HG03108 (cell line): ENCODE results near the gene PIGH.
A peak's percentile ranks its signal among the peaks of the same experiment; 100 is the strongest.
"Not testable (repeated sequence)": the region's sequence is repeated elsewhere in the genome, so short reads cannot be mapped to it uniquely, and the experiment has no call there.

Experiments used
- ATAC-seq: cut with Tn5 transposase; IDR thresholded peaks from one replicate; pipeline ENCODE4 v1.9.1; 2021; ENCODE audit warnings: moderate library complexity; ENCODE audit not compliant: unreplicated experiment

PIGH gene, protein sequence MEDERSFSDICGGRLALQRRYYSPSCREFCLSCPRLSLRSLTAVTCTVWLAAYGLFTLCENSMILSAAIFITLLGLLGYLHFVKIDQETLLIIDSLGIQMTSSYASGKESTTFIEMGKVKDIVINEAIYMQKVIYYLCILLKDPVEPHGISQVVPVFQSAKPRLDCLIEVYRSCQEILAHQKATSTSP

DNA sequence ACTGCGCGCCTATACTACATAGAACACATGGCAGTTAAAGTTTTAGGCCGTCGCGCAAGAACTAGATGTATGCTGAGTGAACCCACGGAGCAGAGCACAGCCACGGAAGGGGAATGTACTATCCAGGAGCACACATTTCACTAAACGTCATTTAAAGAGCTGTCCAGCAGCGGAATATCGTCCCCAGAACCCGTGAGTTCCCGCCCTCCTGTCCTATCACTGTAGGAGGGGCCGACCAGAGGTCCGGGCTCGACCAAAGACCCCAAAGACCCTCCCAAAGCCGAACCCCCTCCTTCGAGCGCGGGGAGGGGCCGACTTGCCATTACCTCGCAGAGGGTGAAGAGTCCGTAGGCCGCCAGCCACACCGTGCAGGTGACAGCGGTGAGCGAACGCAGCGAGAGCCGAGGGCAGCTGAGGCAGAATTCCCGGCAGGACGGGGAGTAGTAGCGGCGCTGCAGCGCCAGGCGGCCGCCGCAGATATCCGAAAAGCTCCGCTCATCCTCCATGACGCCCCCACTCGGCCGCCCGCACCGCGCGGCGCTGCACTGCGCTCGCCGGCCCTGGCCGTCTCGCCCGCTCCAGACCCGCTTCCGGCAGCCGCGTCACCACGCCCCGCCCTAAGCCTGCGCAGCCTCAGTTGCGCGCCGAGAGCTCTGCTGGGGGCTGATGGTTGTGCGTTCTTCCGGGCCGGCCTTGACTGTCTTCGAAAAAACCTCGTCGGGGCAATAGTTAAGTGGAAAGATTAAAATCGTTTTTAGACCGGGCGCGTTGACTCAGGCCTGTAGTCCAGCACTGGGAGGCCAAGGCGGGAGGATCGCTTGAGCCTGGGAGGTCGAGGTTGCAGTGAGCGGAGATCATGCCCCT lies at the start of gene PIGH:
TSS of gene PIGH (minus strand) at position 571 of the 864 bp plus-strand sequence. CDS start at position 506, 65 bp downstream.
- peak; percentile 83 for ATAC-seq

- no peak for ATAC-seq
Measured at GRCh38 chr14:67646131-67646530, 46.1 kb upstream of the PIGH start.

- no peak for ATAC-seq
Measured at GRCh38 chr14:67645414-67645813, 45.3 kb upstream of the PIGH start.

DNA sequence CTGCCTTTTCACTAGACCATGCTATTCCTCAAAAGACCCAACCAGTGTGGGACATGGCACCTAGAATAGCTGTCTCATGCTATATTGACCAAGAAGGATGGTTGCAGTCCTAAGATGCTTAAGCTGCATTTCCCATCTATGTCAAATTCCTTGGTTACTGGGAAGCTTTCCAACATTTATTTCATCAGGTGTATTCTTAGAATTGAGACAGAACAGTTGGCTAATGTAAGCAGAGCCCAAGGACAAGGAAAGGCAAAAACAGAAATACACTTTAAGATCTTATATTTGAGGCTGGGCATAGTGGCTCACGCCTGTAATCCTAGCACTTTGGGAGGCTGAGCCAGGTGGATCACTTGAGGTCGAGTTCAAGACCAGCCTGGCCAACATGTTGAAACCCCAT lies 44.4 kb upstream of the PIGH start:
- no peak for ATAC-seq

GRCh38 chr14:67643713-67644112 lies 43.6 kb upstream of the PIGH start:
- ATAC-seq = no peak

- no peak for ATAC-seq
Measured at GRCh38 chr14:67641902-67642749, 42.1 kb upstream of the PIGH start.

- no peak for ATAC-seq
Measured at GRCh38 chr14:67641480-67641879, 41.4 kb upstream of the PIGH start.

- no peak for ATAC-seq
Measured at GRCh38 chr14:67638642-67639041, 38.6 kb upstream of the PIGH start.

DNA sequence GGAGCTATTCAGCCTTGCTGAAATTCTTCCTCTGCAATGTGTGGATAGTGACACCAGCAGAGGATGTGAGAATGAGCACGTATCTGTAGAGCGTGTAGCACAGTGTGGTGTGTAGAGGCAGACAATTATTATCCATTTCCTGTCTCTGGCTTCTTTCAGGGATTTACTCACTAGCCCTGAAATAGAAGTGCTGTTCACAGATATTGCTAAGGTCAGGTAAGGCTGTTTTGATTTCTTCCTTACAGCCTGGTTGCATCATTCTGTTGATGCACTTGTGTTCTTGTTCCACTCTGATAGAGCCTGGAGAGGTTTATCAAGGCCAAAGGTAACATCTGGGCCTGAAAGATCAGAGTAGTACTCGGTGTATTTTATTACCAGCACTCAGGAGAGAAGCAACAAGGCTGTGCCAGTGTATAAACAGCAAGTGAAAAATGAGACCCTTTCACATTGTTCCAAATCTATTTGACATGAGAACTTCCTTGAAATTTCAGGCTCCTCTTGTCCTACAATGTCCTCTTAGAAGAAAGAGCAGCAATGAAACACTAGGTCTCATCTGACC lies 36.4 kb upstream of the PIGH start:
- ATAC-seq = no peak

GRCh38 chr14:67633451-67634147 lies 33.5 kb upstream of the PIGH start:
- ATAC-seq = no peak

DNA sequence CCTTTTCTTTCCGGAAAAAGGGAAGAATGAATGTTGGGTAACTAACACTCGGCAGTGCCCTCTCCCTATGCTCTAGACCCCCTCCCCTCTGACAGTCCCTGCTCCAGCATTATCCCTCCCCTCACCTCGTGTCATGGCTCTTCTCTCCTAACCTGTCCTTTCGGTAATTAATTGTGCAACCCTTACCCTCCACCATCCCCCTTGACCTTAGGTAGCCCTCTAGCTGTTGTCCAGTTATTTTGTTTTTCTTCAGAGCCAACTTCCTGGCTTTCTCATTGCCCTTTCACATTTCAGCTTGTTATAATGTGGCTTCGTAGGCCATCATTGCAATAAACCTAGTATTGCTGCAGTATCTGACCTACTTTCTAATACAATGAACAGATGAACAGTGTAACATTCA lies 30.9 kb upstream of the PIGH start:
- no peak for ATAC-seq

DNA sequence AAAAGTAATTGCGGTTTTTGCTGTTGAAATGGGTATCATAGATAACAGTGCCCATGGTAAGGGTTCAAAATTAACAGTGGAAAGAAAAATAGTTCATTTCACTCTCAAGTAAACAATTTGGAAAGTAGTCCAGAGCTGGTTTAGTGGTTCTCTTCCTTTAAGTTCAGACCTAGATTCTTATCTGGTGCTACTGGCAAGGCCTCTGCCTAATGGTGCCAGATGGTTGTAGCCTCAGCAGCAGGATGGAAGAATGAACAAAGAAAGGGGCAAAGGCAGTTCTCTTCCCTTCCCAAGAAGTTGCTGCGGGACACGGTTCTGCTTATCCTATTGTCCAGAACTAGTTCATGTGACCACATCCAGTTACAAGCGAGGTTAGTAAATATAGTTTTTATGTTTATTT lies 30.1 kb upstream of the PIGH start:
- no peak for ATAC-seq

GRCh38 chr14:67627519-67627918 lies 27.5 kb upstream of the PIGH start:
- ATAC-seq = no peak

GRCh38 chr14:67626131-67626530 lies 26.1 kb upstream of the PIGH start:
- ATAC-seq = not testable (repeated sequence)

DNA sequence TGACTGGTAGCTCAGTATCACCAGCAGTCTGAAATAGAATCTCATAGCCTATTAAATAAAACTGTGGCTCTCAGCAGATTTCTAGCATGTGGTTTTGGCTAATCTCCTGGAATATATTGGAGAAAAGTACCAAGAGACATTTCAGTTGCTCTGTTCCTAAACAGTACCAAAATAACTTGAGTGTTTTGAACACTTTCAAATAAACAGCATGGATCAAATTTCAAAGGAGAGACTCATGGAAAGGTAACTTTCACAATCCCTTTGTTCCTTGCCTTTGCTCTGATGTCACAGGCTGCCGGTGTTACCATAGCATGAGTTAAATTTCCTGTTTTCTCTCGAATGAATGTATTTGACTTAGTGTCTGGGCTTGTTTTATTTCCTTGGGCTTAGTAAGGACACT lies 23.0 kb upstream of the PIGH start:
- ATAC-seq = no peak

GRCh38 chr14:67622675-67623074 lies 22.6 kb upstream of the PIGH start:
- ATAC-seq = no peak

DNA sequence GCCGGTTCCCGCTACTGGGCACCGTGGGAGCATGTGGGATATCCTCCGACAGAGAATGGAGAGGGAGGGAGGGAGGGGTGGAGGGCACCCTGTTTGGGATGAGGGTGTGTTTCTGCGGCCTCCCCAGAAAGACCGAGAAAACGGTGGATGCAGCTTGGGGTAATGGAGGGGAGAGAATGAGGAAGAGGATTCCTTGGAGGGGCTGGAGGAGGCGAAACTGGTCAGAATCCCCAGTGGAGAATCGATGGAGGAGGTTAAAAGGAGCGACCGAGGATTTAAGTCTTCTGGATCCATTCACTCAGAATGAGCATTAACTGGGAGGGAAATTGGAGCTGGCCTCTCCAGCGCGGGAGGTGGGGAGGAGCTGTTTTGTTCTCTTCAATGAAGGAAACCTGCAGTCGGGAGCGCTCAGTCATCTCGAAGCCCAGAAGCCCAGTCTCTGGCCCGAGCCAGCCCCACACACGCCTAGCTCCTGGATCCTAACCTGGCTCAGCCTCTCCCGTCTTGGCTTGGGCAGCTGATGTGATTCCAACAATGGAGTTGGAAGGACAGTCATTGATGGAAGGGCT lies 20.2 kb upstream of the PIGH start:
- no peak for ATAC-seq

DNA sequence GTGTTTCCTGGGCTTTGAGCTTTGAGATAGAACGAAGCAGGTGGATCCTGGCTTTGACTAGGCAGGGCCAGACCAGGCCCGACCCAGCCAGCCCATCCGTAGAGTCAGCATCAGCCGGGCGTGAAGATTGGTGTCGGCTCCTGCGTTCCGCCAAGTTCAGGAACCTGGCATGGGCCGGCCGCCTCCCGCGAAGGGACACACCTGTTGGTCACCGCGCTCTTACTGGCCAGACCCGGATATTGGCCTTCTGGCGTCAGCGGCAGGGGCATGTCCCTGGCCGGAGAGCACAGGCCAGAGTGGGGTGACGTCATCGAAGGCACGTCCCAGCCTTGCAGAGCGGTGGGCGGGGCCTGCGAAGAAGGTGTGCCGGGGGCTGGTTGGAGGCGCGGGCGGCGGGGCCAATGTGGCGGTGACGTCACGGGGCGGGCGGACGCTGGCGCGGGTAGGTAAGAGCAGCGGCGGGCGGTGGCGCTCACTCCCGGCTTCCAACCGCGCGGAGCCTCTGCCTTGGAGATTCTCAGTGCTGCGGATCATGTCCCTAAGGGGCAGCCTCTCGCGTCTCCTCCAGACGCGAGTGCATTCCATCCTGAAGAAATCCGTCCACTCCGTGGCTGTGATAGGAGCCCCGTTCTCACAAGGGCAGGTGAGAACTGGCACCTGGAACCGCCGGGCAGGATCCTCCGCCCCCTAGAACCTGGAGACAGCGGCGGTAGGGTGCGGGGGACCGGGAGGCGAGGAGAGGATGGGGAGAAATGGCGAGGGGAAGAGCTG lies 19.6 kb upstream of the PIGH start, which contains the start of gene ARG2:
TSS of gene ARG2 (plus strand) at position 475 of the 771 bp plus-strand sequence. CDS start at position 533, 58 bp downstream.
- peak; percentile 96 for ATAC-seq

GRCh38 chr14:67618617-67619063 lies 18.6 kb upstream of the PIGH start:
- no peak for ATAC-seq
